Activated naive CD8-positive, alpha-beta T cell treated with anti-CD3 and anti-CD28 coated beads, Interleukin-2, amount 50 U/mL, for 16 hours (primary cell): Measurements from ENCODE around the gene CHEK1.

Experiments
- DNase-seq: peaks from one replicate; pipeline ENCODE4 v3.0.0-alpha.2; 2020; ENCODE audit warnings: low read depth, low spot score

CHEK1 gene

DNA sequence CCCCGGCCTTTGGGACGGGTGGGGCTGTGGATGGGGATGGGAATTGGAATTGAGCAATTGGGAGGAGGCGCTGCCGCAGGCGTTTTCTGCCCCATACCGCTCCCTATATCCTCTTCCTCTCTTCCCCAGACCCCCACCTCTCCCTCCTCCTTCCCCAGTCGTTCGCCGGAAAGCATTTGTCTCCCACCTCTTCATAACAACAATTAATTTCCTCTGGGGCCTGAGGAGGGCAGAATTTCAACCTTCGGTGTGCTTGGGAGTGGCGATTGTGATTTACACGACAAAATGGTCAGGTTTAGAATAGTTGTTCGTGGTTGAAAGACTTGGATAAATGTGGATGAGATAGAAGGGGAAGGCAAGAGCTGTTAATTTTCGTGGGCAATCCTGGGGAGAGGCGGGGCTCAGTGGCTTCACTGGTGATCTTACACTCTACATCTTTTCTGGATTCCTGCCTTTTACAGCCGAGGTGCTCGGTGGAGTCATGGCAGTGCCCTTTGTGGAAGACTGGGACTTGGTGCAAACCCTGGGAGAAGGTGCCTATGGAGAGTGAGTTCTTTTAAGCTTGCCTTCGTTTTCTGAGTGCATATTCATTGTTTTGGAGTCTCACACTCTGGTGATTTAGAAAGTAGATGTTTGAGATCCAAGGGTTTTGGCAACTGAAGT lies 1.5 kb downstream of the CHEK1 start:
- no peak for DNase-seq

DNA sequence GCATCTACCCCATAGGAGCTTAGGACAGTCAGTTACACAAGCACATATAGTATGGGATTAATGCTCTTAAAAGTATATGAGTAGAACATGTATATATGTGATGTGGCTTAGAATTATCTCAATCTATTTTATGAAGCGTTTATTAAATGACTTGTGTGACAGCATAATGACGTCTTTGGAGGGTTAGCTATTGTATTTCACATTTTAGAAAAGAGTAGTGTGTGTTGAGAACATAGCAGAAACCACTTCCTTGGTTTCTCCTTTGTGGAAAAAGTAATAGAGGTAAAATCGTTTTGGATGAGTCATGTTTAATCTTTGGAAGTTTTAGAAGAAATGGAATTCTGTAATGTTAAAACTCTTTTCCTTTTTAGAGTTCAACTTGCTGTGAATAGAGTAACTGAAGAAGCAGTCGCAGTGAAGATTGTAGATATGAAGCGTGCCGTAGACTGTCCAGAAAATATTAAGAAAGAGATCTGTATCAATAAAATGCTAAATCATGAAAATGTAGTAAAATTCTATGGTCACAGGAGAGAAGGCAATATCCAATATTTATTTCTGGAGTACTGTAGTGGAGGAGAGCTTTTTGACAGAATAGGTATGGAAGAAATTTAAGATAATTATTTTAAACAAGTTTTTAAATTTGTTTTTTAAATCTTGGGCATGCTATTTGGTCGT lies 2.4 kb downstream of the CHEK1 start:
- DNase-seq, result no peak

DNA sequence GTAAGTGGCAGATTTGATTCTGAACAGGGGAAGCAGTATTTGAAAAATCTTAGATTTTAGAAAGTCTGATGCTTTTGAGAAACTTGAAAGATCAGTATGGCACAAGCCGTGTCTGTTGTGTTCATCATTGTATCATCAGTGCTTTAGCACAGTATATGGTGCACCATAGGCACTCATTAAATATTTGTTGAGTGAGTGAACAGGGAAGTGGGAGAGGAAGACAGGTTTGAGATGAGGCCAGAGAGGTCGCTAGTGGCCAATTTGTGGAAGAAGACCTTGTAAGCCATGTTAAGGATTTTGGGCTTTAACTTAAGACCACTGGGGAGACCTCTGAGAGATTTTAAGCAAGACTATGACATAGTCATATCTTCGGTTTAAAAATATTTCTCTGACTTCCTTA lies 12.9 kb downstream of the CHEK1 start:
- no peak for DNase-seq

DNA sequence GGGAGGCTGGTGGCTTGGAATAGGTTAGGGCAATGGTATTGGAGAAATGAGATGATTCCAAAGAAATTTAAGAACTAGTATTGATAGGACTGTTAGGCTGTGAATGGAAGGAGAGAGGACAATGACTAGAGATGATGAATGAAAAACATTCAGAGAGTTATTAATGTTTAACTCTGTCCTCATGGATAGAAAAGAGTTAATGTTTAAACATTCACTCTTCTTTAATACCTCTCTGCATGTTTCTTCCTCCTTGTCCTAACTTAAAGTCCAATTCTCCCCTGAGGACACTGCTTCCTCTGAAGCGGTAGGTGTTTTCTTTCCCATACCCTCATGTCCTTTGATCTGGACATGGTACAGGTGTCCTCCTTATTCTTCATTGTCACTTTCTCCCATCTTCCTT lies 13.4 kb downstream of the CHEK1 start:
- no peak for DNase-seq

DNA sequence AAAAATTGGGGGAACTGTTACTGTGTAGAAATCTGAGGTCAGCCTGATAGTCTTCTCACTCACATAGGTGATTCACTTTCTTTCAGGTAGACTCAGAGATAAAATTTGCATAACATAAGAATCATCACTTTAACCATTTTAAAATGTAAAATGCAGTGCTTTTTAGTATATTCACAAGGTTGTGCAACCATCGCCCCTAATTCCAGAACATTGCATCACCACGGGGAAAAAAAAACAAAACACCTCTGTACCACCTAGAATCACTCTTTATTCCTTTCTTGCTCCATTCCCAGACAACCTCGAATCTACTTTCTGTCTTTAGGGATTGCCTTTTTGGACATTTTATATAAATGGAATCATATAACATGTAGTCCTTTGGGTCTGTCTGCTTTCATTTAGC lies 20.9 kb downstream of the CHEK1 start:
- DNase-seq, result no peak

DNA sequence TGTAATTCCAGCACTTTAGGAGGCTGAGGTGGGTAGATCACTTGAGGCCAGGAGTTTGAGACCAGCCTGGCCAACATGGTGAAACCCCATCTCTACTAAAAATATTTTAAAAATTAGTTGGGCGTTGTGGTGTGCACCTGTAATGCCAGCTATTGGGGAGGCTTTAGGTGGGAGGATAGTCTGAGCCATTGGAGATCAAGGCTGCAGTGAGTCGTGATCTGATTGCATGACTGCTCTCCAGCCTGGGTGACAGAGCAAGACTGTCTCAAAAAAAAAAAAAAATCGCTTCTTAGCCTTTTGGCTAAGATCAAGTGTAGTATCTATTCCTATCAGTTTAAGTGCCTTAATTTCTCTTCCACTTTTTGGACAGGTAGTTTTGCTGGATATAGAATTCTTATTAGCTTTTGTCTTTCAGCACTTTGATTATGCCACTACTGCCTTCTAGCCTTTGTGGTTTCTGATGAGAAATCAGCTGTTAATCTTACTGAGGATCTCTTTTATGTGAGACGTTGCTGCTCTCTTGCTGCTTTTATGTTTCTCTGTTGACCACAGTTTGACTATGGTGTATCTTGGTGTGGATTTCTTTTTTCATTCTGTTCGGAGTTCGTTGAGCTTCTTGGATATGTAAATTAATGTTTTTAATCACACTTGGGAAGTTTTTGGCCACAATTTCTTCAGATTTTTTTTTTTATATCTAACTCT lies 24.7 kb downstream of the CHEK1 start:
- no peak for DNase-seq

DNA sequence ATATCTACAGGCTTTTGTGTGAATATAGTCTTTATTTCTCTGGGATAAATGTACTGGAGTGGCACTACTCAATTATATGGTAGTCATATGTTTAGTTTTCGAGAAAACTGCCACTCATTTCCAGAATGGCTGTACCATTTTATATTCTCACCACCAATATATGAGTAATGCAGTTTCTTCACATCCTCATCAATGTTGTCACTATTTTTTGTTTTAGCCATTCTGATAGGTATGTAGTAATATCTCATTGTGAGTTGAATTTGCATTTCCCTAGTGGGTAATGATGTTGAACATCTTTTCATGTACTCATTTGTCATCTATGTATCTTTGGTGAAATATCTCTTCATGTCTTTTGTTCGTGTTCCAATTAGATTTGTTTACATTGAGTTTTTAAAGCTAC lies 37.7 kb downstream of the CHEK1 start:
- DNase-seq, result no peak

DNA sequence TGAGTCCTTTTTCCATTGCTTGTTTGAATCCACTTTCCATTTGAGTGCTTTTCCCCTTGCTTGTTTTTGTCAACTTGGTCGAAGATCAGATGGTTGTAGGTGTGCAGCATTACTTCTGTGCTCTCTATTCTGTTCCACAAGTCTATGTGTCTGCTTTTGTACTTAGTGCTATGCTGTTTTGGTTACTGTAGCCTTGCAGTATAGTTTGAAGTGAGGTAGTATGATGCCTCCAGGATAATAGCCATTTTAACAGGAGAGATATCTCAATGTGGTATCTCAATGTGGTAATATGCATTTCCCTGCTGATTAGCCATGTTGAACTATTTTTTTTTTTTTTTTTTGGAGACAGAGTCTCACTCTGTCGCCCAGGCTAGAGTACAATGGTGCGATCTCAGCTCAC lies 38.9 kb downstream of the CHEK1 start:
- DNase-seq, result no peak

DNA sequence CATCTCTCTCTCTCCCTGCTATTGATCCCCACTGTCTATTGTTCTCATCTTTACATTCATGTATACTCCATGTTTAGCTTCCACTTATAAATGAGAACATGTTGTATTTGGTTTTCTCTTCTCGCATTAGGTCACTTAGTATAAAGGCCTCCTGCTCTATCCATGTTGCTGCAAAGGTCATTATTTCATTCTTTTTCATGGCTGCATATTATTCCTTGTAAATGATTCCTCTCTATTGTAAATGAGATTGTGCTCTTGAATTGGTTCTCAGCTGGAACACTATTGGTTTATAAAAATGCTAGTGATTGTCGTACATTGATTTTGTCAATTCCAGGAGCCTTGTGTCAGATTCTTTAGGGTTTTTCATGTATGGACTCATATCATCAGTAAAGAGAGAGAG lies 42.2 kb downstream of the CHEK1 start:
- no peak for DNase-seq

DNA sequence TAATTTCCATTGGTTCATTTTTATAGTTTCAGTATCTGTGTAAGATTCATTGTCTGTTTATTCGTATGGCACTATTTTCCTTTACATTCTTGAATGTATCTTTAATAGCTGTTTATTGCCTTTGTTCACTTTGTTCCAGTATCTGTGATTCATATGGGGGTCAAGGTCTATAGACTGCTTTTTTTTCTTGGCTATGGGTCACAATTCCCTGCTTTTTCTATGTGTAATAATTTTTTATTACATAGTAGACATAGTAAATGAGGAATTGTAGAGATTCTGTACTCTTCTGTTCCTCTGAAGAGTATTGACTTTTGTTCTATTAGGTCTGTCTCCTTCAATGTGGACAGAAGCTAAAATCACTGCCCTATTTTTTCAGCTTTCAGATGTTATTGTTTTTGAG lies 45.2 kb downstream of the CHEK1 start:
- no peak for DNase-seq

DNA sequence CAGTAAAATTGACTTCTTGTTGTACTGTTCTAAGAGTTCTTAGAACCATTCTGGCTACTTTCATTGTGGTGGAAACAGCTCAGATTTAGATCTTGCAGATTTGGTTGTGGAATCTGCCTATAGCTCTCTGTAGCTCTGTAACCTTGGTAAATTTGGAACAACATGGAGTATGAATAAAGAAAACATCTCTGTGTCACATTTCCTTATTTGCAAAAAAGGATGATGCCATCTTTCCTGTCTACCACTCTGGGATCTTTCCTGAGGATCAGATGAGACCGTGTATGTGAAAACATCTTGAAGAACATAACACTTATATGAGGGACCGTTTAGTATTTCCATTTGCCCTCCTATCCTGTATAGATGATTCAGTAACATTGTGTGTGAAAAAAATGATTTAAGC lies 46.6 kb downstream of the CHEK1 start:
- no peak for DNase-seq

DNA sequence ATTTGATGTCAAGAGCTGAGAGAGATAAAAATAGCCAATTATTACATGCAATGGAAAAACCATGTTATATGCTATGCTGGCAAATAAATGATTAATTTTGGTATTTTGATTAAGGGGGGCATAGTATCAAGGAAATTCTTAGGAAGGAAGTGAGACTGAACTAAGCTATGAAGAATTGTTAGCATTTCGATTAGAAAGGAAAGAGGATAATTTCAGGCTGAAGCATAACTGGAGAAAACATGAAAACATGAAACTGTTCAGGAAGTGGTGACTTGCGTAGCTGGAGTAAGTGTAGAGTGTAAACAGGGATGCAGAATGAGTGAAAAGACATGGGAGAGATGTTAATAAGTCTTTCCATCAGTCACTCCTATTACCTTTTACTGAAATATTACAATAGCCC lies 49.2 kb downstream of the CHEK1 start:
- no peak for DNase-seq

DNA sequence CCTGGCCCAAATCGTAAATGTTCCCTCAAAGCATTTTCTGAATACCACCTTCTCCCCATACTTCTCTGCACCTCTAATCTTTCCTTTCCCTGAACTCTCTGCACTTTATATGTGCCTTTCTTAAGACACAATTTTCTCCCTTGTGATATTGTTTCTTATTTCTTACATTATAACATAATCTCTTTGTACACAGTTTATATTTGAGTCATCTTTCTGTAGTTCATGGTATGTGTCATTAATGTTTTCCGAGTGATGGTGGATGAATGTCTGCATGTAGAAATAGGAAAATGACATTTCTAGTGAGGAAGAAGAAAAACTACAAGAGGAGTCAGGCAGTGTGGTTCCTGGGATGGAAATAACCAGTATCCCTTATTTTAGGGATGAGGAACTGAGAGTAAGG lies 50.2 kb downstream of the CHEK1 start:
- no peak for DNase-seq

DNA sequence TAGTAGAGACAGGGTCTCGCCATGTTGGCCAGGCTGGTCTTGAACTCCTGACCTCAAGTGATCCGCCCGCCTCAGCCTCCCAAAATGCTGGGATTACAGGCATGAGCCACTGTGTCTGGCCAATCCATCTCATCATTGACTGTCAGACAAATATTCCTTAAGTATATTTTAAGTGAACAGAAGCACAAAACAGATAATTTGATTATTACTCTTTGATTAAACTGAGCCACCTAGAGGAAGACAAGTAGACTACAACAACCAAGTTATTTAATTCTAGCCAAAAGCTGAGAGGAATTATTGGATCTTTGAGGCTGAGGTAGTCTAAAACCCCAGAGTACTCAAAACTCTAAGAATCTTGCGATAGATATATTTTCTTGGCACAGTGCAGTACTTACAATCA lies 54.4 kb downstream of the CHEK1 start:
- DNase-seq, result no peak

DNA sequence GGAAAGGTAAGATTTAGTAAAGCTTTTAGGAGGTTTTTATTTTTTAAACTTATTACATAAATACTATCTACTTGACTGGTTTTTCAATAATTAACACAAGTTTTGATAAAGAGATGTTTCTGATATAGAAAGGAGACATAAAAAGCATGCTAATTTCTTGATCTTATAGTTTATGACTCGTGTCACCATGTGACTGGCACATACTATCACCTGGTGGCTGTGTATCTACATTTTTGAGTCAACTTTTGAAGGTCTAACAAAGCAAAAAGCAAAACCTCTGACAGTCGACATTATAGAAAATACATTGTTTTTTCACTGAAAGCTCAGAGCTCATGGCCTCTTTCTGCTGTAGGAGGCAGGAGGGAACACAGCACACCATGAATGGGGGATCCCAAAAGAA lies 54.9 kb downstream of the CHEK1 start:
- DNase-seq, result no peak

DNA sequence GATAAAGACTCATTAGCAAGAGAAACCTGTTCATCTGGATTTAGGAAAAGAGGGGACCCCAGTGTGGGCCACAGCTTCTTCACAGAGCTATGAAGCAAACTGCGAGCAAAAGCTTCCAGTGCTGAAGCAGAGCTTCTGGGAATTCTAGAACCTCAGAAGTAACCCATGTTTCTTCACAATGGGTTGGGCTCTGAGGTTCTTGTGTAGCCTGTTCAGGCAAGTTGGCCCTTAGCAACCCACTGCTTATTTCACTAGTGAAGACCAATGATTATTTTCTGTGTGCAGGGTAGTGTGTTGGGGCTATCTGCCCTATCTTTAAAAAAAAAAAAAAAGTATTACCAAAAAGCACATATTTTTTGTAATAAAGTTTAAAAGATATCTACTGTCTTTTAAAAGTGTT lies 55.8 kb downstream of the CHEK1 start, which contains the start of gene ACRV1:
Gene ACRV1 (minus strand): TSS at position 101 of the 400 bp plus-strand sequence. CDS start 67 bp downstream, at position 34.
- DNase-seq, result no peak

DNA sequence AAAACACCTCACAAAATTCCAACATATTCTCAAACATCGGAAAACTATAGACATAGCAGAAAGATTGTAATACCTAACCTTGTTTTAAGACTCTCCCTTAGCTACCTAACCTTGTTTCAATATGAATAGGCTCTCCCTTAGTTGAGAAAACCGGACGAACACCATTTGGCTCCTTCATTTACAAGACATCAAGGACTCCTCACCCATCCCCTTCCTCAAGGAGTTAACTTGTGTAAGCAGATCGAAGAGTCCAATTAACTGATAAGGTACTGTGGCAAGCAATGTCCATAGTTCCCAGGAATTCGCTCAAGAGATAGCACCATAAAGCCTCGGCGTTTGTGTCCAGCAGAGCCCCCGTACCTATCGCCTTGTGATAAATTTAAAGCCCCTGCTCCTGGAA lies 60.3 kb downstream of the CHEK1 start:
- DNase-seq, result no peak

DNA sequence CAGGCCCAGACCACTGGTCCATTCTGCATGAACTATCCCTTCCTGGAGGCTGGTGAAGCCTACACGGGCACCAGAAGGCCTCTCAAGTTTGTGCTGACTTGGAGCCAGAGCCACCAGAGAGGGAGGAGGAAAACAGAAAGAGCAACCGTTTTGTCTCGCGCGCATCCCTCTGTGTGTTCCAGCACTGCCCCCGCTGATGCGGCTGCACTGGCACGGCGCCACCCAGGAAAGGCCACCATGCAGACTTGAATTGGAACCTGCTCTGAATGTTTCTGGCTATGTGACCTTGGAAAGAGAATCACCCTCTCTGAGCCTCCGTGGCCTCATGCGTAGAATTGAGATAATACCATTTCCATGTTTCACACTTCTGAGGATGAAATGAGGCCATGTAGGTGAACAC lies 63.1 kb downstream of the CHEK1 start:
- no peak for DNase-seq

DNA sequence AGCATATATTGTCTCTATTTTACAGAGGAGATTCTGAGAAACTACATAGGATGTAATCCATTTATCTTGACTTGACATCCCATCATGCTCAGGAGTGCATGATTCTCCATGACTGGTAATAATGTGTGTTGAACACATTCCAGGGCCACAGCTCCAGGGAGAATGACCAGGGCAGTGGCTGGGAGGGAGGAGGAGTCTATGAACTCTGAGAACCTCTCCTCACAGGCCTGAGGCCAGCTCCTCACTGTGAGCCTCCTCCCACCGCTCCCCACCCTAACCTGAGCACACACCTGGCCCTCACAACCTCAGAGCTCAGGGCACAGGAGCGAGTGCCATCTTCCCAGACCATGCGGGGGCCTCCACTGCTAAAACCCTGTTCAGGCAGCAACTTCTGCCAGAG lies 63.7 kb downstream of the CHEK1 start:
- no peak for DNase-seq

DNA sequence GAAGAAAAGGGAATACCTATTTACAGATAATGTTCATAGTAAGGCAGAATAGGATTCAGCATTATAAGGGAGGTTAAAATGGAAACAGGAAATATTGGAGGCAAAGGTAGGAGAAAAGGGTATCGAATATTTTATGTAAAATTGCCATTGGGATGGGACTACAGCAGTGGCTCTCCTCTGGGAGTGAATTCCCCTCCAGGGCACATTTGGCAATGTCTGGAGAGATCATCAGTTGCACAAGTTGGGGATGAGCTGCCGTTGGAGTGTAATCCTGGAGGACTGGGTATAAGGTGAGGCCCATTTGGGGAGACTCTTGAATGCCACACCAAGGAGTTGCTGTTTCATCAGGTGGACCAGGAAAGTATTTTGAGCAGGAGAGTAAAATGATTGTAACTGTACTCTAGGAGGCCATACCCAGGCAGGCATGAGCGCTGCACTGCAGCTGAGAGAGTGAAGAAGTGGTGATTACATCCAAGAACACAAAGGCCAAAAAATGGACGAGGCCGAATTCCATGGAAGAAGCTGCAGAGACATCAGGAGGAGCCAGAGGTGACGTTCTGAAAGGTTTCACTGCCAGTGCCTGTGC lies 64.4 kb downstream of the CHEK1 start:
- no peak for DNase-seq

DNA sequence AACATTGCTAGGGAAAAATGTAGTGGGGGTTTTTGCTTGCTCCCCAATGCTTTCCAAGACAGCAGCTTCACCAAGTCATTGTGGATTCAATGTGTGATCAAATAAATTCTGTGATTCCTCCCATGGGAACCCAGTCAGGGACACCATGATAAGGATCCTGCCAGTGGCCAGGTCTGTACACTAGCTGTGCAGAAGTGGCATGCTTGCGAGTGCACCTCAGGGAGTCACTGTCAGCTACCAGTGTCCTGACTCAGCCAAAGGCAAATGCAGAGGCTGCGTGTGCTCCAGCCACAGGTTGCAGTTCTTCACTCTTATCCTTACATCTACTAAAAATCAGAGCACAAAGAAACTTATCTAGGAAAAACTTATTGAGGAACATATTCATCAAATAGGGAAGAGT lies 65.0 kb downstream of the CHEK1 start:
- no peak for DNase-seq

DNA sequence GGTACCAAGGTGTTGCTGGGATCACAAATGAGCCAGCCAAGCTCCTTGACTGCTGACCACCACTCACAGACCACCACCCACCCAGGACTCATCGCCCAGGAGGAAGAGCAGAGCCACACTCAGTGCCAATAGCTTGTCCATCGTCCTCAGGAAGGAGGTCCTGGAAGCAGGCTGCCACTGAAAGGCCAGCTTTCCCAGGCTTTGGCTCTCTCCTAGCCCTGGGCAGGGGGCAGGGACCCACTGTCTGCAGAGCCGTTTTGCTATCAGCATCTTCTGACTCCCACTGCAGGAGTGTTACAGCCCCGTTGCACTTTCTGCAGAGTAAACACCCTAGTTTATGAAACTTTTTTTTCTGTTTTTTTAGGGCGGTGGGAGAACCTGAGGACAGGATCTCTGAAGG lies 67.9 kb downstream of the CHEK1 start:
- DNase-seq, result no peak

DNA sequence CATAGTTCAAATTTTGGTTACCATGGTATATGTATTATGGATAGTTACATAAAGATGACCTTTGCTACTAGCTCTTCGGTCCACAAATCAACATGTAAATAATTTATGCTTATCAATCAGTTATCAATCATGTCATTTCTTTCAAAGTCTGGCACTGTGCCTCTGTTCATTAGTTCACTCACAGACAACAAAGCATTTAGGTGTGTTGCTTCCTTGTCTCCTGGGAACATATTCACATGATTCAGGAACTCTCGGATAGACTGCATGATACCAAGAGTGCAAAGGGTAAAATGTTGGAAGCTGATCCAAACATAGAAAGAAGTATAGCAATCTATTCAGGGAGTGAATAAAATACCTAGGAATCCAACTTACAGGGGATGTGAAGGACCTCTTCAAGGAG lies 70.0 kb downstream of the CHEK1 start:
- DNase-seq, result no peak
